A673 (cell line): ENCODE measurements around the gene PSMA7. TPM values are rescaled to one million over a fixed set of nuclear protein-coding genes. Genes with fewer than 3 reads are reported as not detected.

ENCODE experiments used
- BruUV-seq: library from RNA; stranded (reverse); fragments of 400-500 nt; replicated peaks from 2 replicates; lab custom pipeline; 2021; lab: Mats Ljungman, UMichigan
- CTCF ChIA-PET: fragments of 300-600 bp; sonication (Branson Sonifier 250); formaldehyde crosslinking; loops from one replicate; lab custom pipeline; 2022; ENCODE audit warnings: antibody characterized with exemption; lab: Charles Lee
- POLR2A ChIA-PET: fragments of 300-600 bp; sonication (Branson Sonifier 250); formaldehyde crosslinking; loops from one replicate; lab custom pipeline; 2022; ENCODE audit warnings: antibody characterized with exemption; ENCODE audit not compliant: low non-redundant PET; lab: Charles Lee
- DNase-seq: peaks from one replicate; pipeline ENCODE4 v3.0.0-alpha.2; 2015; ENCODE audit warnings: low spot score
- H3K27ac ChIP-seq: fragments of 200-600 bp; sonication (generic); 2 replicates; pipeline ENCODE4 v1.5.1; 2016; ENCODE audit warnings: mixed run types, low read depth, mild to moderate bottlenecking, mixed read lengths, antibody characterized with exemption, low read length; ENCODE audit not compliant: poor library complexity, severe bottlenecking
- H3K27me3 ChIP-seq: fragments of 200-600 bp; sonication (generic); replicated peaks from 2 replicates; pipeline ENCODE4 v1.6.1; 2017; ENCODE audit warnings: mixed run types, low read depth, mild to moderate bottlenecking, mixed read lengths, antibody characterized with exemption, low read length; ENCODE audit not compliant: insufficient read depth, poor library complexity
- H3K36me3 ChIP-seq: fragments of 200-600 bp; sonication (generic); 2 replicates; pipeline ENCODE4 v1.6.1; 2016; ENCODE audit warnings: mixed run types, mild to moderate bottlenecking, mixed read lengths, antibody characterized with exemption, low read length; ENCODE audit not compliant: insufficient read depth, poor library complexity, severe bottlenecking
- H3K4me1 ChIP-seq: fragments of 200-600 bp; sonication (generic); 2 replicates; pipeline ENCODE4 v1.6.1; 2017; ENCODE audit warnings: mixed run types, mild to moderate bottlenecking, mixed read lengths, antibody characterized with exemption, low read length; ENCODE audit not compliant: insufficient read depth, poor library complexity, severe bottlenecking
- H3K4me3 ChIP-seq: fragments of 200-600 bp; sonication (generic); 2 replicates; pipeline ENCODE4 v1.5.1; 2016; ENCODE audit warnings: low read depth, mixed run types, mild to moderate bottlenecking, mixed read lengths, low read length; ENCODE audit not compliant: poor library complexity, severe bottlenecking
- H3K9me3 ChIP-seq: fragments of 200-600 bp; sonication (generic); 2 replicates; pipeline ENCODE4 v1.6.1; 2016; ENCODE audit warnings: mixed run types, low read depth, mild to moderate bottlenecking, mixed read lengths, antibody characterized with exemption, low read length; ENCODE audit not compliant: poor library complexity, severe bottlenecking
- EZH2 ChIP-seq: fragments of 200-600 bp; sonication (generic); IDR thresholded peaks from 2 replicates; pipeline ENCODE4 v1.6.1; 2017; ENCODE audit warnings: borderline replicate concordance, low read depth, mild to moderate bottlenecking, mixed read lengths, antibody characterized with exemption, low read length; ENCODE audit not compliant: poor library complexity, severe bottlenecking
- intact Hi-C: fragments of 100-400 bp; cut with micrococcal nuclease; formaldehyde crosslinking; loops from one replicate; pipeline ENCODE4 v1.10.0; 2022; ENCODE audit not compliant: unreplicated experiment
- total RNA-seq: library from RNA; stranded (reverse); gene quantifications from 2 replicates; pipeline ENCODE4 v1.2.3, GENCODE V29; 2021
- TF ChIP-seq, protein P1 (sequence below): fragments of 300-800, 200-600 bp; sonication (generic); conservative IDR thresholded peaks from 2 replicates; pipeline ENCODE4 v1.5.1; 2017; ENCODE audit warnings: low read depth, mild to moderate bottlenecking, antibody characterized with exemption, low read length, moderate library complexity, mixed read lengths

The PSMA7 gene
- total RNA-seq, 1 experiment from 2014 or later = 593 TPM

DNA sequence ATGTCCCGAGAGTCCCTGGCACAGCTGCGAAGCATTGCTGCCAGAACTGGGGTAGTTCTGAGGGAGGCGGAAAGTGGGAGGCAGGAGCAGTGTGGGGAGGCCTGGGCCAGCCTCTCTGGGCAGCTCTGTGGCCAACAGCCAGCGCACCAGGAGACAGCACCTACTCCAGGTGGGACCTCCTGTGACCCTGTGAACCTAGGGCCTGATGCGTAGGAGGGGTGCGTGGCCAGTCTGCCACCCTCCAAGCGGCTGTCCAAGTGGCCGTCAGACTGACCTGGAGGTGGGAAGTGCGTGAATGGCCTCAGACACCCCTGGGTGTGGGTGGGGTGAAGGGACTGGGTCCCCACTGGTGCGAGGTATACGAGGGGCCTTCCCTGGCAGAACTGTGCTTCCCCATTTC lies 15.9 kb upstream of the PSMA7 start:
- POLR2A ChIA-PET = no interaction called here

DNA sequence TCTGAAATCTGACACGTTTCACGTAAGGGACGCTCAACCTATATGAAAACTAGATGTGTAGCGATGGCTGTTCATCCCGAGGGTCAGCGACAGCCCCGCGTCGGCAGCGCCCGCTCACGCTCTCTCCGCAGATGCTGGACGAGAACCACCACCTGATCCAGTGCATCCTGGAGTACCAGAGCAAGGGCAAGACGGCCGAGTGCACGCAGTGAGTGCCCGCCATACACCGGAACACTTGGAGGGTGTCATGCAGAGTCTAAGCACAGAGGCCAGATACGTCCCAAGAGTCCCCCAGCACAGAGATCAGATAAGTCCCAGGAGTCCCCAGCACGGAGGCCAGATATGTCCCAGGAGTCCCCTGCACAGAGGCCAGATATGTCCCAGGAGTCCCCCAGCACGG lies 15.3 kb upstream of the PSMA7 start:
- no peak for DNase-seq
- Histone ChIP-seq H3K9me3 (no peaks in the 10 kb centered on the region), H3K36me3 (peaks cover 18% of the 10 kb centered on the region), H3K27me3 (no peaks in the 10 kb centered on the region), H3K4me3 (no peak overlapping the region), H3K4me1 (no peaks in the 10 kb centered on the region), H3K27ac (no peak overlapping the region)
- TF ChIP-seq, protein P1, sequence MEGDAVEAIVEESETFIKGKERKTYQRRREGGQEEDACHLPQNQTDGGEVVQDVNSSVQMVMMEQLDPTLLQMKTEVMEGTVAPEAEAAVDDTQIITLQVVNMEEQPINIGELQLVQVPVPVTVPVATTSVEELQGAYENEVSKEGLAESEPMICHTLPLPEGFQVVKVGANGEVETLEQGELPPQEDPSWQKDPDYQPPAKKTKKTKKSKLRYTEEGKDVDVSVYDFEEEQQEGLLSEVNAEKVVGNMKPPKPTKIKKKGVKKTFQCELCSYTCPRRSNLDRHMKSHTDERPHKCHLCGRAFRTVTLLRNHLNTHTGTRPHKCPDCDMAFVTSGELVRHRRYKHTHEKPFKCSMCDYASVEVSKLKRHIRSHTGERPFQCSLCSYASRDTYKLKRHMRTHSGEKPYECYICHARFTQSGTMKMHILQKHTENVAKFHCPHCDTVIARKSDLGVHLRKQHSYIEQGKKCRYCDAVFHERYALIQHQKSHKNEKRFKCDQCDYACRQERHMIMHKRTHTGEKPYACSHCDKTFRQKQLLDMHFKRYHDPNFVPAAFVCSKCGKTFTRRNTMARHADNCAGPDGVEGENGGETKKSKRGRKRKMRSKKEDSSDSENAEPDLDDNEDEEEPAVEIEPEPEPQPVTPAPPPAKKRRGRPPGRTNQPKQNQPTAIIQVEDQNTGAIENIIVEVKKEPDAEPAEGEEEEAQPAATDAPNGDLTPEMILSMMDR = no peak
- no peak for TF ChIP-seq EZH2
- ChIA-PET CTCF (no interaction called here), POLR2A (no interaction called here)
- no TSS peak for BruUV-seq
- intact Hi-C loops = no loop called here

More for the DNA sequence above, 15.9 kb upstream of the PSMA7 start:
- BruUV-seq = no TSS peak
- Histone ChIP-seq H3K27me3 (no peaks in the 10 kb centered on the region), H3K9me3 (no peaks in the 10 kb centered on the region), H3K4me3 (no peak overlapping the region), H3K4me1 (no peaks in the 10 kb centered on the region), H3K36me3 (peaks cover 18% of the 10 kb centered on the region), H3K27ac (no peak overlapping the region)
- CTCF ChIA-PET = no interaction called here
- TF ChIP-seq, protein P1 = no peak
- no peak for TF ChIP-seq EZH2
- intact Hi-C loops = no loop called here
- no peak for DNase-seq

DNA sequence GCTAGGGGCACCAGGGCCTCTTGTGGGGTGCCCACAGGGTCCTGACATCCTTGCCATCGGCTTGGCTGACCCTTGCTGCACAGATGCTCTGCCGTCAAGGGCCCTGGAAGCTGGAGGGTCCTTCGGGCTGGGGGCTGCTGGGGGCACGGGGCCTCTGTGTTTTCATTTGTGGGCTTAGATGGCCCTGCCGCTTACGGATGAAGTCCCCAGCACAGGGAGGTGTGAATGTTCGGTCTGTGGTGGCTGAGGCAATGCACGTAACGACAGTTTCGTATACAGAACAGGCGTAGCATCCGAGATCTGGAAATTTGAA lies 14.8 kb upstream of the PSMA7 start:
- Histone ChIP-seq H3K9me3 (no peaks in the 10 kb centered on the region), H3K4me1 (no peaks in the 10 kb centered on the region), H3K27me3 (no peaks in the 10 kb centered on the region), H3K36me3 (peaks cover 23% of the 10 kb centered on the region), H3K4me3 (no peak overlapping the region), H3K27ac (no peak overlapping the region)
- ChIA-PET POLR2A (no interaction called here), CTCF (no interaction called here)
- no TSS peak for BruUV-seq
- DNase-seq = no peak
- TF ChIP-seq, protein P1 = no peak
- no peak for TF ChIP-seq EZH2
- intact Hi-C loops = no loop called here
